SK-N-SH treated with all-trans-retinoic acid at 6 μM for 48 hours (cell line): ENCODE data around the gene SYN1.

ENCODE experiments used
- ATAC-seq: fragments of 200-7000 bp; cut with Tn5 transposase; 3 replicates; pipeline ENCODE4 v1.9.1; 2020; ENCODE audit warnings: mild to moderate bottlenecking, moderate library complexity
- ARNTL ChIP-seq: fragments of 450-650 bp; formaldehyde crosslinking; IDR thresholded peaks from 2 replicates; pipeline ENCODE4 v1.5.0; 2020; ENCODE audit warnings: low read depth, mild to moderate bottlenecking, moderate library complexity, borderline replicate concordance
- BACH2 ChIP-seq: fragments of 250-450 bp; sonication (Bioruptor Pico); IDR thresholded peaks from 2 replicates; pipeline ENCODE4 v1.9.0; 2021; ENCODE audit warnings: mild to moderate bottlenecking, borderline replicate concordance
- CSDC2 ChIP-seq: fragments of 250-450 bp; sonication (Bioruptor Pico); IDR thresholded peaks from 2 replicates; pipeline ENCODE4 v1.5.0; 2020; ENCODE audit warnings: mild to moderate bottlenecking, moderate library complexity
- ESRRG ChIP-seq: fragments of 250-450 bp; sonication (Bioruptor Pico); IDR thresholded peaks from 2 replicates; pipeline ENCODE4 v1.6.1; 2021; ENCODE audit warnings: mild to moderate bottlenecking
- GLIS3 ChIP-seq: fragments of 250-450 bp; sonication (Bioruptor Pico); IDR thresholded peaks from 2 replicates; pipeline ENCODE4 v1.5.0; 2020; ENCODE audit warnings: mild to moderate bottlenecking, moderate library complexity
- OSR1 ChIP-seq: fragments of 250-450 bp; sonication (Bioruptor Pico); IDR thresholded peaks from 2 replicates; pipeline ENCODE4 v1.8.0; 2022; ENCODE audit warnings: moderate library complexity, mild to moderate bottlenecking, inconsistent platforms
- PPARA ChIP-seq: fragments of 250-450 bp; sonication (Bioruptor Pico); IDR thresholded peaks from 2 replicates; pipeline ENCODE4 v1.5.0; 2020; ENCODE audit warnings: mild to moderate bottlenecking, borderline replicate concordance
- RARB ChIP-seq: fragments of 250-450 bp; sonication (Bioruptor Pico); IDR thresholded peaks from 2 replicates; pipeline ENCODE4 v1.8.0; 2021; ENCODE audit warnings: mild to moderate bottlenecking, moderate library complexity
- TCF4 ChIP-seq: fragments of 250-450 bp; sonication (Bioruptor Pico); IDR thresholded peaks from 2 replicates; pipeline ENCODE4 v1.8.0; 2021; ENCODE audit warnings: mild to moderate bottlenecking, moderate library complexity, borderline replicate concordance
- TOX ChIP-seq: fragments of 250-450 bp; sonication (Bioruptor Pico); IDR thresholded peaks from 2 replicates; pipeline ENCODE4 v1.8.0; 2021; ENCODE audit warnings: mild to moderate bottlenecking, moderate library complexity, borderline replicate concordance
- ZC3H10 ChIP-seq: fragments of 250-450 bp; sonication (Bioruptor Pico); IDR thresholded peaks from 2 replicates; pipeline ENCODE4 v1.5.1; 2021; ENCODE audit warnings: mild to moderate bottlenecking, moderate library complexity
- ZFP30 ChIP-seq: fragments of 450-650 bp; formaldehyde crosslinking; IDR thresholded peaks from 2 replicates; pipeline ENCODE4 v1.5.0; 2022; ENCODE audit warnings: mild to moderate bottlenecking, moderate library complexity
- ZNF565 ChIP-seq: fragments of 450-650 bp; formaldehyde crosslinking; conservative IDR thresholded peaks from 2 replicates; pipeline ENCODE4 v1.5.0; 2020; ENCODE audit warnings: low read depth, mild to moderate bottlenecking, moderate library complexity
- ZNF8 ChIP-seq: fragments of 450-650 bp; formaldehyde crosslinking; IDR thresholded peaks from 2 replicates; pipeline ENCODE4 v1.5.0; 2020; ENCODE audit warnings: mild to moderate bottlenecking, moderate library complexity
- TF ChIP-seq, protein P1 (sequence below): fragments of 250-450 bp; sonication (Bioruptor Pico); IDR thresholded peaks from 2 replicates; pipeline ENCODE4 v1.5.0; 2020; ENCODE audit warnings: mild to moderate bottlenecking, moderate library complexity
- TF ChIP-seq, protein P2 (sequence below): fragments of 250-450 bp; sonication (Bioruptor Pico); IDR thresholded peaks from 2 replicates; pipeline ENCODE4 v1.5.1; 2021; ENCODE audit warnings: mild to moderate bottlenecking, moderate library complexity
- TF ChIP-seq, protein P3 (sequence below): fragments of 250-450 bp; sonication (Bioruptor Pico); IDR thresholded peaks from 2 replicates; pipeline ENCODE4 v1.8.0; 2021; ENCODE audit warnings: low read depth, mild to moderate bottlenecking, moderate library complexity, borderline replicate concordance
- TF ChIP-seq, protein P4 (sequence below): fragments of 250-450 bp; sonication (Bioruptor Pico); IDR thresholded peaks from 2 replicates; pipeline ENCODE4 v1.8.0; 2020; ENCODE audit warnings: mild to moderate bottlenecking, moderate library complexity, borderline replicate concordance

SYN1 gene

DNA sequence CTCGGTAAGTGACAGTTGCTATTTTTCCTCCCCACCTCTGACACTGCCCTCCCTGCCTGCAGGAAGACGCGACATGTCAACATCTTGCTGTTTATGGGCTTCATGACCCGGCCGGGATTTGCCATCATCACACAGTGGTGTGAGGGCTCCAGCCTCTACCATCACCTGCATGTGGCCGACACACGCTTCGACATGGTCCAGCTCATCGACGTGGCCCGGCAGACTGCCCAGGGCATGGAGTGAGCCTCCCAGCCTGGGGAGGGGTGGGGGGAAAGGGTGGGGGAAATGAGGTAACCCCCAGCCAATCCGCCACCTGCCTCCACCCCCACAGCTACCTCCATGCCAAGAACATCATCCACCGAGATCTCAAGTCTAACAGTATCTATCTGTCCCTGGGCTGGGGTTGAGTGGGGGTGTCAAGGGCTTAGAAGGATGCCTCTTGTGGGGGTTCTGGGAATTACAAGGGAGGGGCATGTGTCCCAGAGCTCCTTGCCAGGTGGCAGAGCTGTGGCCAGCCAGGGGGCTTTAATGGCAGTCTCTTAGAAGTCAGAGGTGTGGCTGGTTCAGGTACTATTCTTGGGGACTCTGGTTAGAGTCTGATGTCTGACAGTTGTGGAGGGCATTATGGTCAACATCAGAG lies 50.9 kb downstream of the SYN1 start:
- TF ChIP-seq, protein P1, sequence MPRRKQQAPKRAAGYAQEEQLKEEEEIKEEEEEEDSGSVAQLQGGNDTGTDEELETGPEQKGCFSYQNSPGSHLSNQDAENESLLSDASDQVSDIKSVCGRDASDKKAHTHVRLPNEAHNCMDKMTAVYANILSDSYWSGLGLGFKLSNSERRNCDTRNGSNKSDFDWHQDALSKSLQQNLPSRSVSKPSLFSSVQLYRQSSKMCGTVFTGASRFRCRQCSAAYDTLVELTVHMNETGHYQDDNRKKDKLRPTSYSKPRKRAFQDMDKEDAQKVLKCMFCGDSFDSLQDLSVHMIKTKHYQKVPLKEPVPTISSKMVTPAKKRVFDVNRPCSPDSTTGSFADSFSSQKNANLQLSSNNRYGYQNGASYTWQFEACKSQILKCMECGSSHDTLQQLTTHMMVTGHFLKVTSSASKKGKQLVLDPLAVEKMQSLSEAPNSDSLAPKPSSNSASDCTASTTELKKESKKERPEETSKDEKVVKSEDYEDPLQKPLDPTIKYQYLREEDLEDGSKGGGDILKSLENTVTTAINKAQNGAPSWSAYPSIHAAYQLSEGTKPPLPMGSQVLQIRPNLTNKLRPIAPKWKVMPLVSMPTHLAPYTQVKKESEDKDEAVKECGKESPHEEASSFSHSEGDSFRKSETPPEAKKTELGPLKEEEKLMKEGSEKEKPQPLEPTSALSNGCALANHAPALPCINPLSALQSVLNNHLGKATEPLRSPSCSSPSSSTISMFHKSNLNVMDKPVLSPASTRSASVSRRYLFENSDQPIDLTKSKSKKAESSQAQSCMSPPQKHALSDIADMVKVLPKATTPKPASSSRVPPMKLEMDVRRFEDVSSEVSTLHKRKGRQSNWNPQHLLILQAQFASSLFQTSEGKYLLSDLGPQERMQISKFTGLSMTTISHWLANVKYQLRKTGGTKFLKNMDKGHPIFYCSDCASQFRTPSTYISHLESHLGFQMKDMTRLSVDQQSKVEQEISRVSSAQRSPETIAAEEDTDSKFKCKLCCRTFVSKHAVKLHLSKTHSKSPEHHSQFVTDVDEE (CRISPR knock-in tag), result no peak
- TF ChIP-seq ZFP30 (CRISPR knock-in tag), result peak; percentile 39; the same call in 1 of the 2 replicates
- ATAC-seq, result peak; percentile 55

DNA sequence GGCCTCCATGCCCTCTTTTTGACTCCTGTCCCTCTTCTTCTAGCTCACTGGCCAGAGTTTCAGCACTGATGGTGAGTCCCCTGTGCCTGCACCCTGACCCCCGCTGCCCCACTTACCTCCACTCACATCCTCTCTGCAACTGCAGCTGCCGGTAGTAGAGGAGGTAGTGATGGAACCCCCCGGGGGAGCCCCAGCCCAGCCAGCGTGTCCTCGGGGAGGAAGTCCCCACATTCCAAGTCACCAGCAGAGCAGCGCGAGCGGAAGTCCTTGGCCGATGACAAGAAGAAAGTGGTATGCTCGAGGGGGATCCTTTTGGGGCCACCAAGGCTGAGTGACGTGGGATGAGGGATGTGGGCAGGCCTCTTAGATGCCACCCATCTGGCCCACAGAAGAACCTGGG lies 52.8 kb downstream of the SYN1 start:
- ATAC-seq, result no peak

DNA sequence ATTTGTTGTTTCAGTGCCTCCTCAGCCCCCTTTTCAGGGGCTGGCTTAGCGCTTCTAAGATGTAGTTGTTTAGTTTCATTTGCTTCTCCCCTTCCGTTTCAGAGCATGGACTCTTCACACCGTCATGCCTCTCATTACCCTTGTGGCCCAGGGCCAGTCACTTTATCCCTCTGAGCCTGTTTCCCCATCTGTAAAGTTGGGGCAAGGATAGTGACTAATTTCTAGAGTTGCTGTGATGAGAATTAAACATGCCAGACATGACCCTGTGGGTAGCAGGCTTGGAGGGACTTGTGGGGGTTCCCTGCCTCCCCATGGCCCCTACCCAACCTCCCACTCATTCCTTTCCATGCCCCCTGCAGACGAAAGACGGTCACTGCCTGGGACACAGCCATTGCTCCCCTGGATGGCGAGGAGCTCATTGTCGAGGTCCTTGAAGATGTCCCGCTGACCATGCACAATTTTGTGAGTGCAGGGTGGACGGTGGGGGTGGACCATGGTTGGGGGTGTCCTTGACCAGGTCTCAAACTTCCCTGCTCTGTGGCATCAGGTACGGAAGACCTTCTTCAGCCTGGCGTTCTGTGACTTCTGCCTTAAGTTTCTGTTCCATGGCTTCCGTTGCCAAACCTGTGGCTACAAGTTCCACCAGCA lies 55.1 kb downstream of the SYN1 start:
- ATAC-seq, result no peak
- TF ChIP-seq ZC3H10 (CRISPR knock-in tag) (no peak), OSR1 (CRISPR knock-in tag) (no peak), RARB (CRISPR knock-in tag) (no peak), TOX (CRISPR knock-in tag) (no peak), BACH2 (no peak), ZFP30 (CRISPR knock-in tag) (no peak), GLIS3 (no peak), ESRRG (CRISPR knock-in tag) (no peak), PPARA (CRISPR knock-in tag) (no peak), ZNF8 (CRISPR knock-in tag) (no peak), ARNTL (CRISPR knock-in tag) (no peak), CSDC2 (no peak)
- TF ChIP-seq, protein P2, sequence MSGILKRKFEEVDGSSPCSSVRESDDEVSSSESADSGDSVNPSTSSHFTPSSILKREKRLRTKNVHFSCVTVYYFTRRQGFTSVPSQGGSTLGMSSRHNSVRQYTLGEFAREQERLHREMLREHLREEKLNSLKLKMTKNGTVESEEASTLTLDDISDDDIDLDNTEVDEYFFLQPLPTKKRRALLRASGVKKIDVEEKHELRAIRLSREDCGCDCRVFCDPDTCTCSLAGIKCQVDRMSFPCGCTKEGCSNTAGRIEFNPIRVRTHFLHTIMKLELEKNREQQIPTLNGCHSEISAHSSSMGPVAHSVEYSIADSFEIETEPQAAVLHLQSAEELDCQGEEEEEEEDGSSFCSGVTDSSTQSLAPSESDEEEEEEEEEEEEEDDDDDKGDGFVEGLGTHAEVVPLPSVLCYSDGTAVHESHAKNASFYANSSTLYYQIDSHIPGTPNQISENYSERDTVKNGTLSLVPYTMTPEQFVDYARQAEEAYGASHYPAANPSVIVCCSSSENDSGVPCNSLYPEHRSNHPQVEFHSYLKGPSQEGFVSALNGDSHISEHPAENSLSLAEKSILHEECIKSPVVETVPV (CRISPR knock-in tag), result no peak
- TF ChIP-seq, protein P3, sequence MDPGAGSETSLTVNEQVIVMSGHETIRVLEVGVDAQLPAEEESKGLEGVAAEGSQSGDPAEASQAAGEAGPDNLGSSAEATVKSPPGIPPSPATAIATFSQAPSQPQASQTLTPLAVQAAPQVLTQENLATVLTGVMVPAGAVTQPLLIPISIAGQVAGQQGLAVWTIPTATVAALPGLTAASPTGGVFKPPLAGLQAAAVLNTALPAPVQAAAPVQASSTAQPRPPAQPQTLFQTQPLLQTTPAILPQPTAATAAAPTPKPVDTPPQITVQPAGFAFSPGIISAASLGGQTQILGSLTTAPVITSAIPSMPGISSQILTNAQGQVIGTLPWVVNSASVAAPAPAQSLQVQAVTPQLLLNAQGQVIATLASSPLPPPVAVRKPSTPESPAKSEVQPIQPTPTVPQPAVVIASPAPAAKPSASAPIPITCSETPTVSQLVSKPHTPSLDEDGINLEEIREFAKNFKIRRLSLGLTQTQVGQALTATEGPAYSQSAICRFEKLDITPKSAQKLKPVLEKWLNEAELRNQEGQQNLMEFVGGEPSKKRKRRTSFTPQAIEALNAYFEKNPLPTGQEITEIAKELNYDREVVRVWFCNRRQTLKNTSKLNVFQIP, result no peak
- TF ChIP-seq, protein P1 (CRISPR knock-in tag), result no peak

More for the DNA sequence above, 52.8 kb downstream of the SYN1 start:
- no peak for TF ChIP-seq TCF4 (CRISPR knock-in tag)
- TF ChIP-seq, protein P1 (CRISPR knock-in tag), result no peak
- no peak for TF ChIP-seq PPARA (CRISPR knock-in tag)
- TF ChIP-seq ARNTL (CRISPR knock-in tag), result no peak
- TF ChIP-seq, protein P4, sequence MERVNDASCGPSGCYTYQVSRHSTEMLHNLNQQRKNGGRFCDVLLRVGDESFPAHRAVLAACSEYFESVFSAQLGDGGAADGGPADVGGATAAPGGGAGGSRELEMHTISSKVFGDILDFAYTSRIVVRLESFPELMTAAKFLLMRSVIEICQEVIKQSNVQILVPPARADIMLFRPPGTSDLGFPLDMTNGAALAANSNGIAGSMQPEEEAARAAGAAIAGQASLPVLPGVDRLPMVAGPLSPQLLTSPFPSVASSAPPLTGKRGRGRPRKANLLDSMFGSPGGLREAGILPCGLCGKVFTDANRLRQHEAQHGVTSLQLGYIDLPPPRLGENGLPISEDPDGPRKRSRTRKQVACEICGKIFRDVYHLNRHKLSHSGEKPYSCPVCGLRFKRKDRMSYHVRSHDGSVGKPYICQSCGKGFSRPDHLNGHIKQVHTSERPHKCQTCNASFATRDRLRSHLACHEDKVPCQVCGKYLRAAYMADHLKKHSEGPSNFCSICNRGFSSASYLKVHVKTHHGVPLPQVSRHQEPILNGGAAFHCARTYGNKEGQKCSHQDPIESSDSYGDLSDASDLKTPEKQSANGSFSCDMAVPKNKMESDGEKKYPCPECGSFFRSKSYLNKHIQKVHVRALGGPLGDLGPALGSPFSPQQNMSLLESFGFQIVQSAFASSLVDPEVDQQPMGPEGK (CRISPR knock-in tag), result no peak
- no peak for TF ChIP-seq ZC3H10 (CRISPR knock-in tag)
- TF ChIP-seq ZNF565, result no peak
- TF ChIP-seq RARB (CRISPR knock-in tag), result no peak
- no peak for TF ChIP-seq ESRRG (CRISPR knock-in tag)
